Measurements from ENCODE around the gene DHX15. TPM values are rescaled to one million over a fixed set of nuclear protein-coding genes. Genes with fewer than 3 reads are reported as not detected.

DHX15 gene
- total RNA-seq, 4 donors from 2014 or later, result 86.8 to 113 (median 94.4) TPM

DNA sequence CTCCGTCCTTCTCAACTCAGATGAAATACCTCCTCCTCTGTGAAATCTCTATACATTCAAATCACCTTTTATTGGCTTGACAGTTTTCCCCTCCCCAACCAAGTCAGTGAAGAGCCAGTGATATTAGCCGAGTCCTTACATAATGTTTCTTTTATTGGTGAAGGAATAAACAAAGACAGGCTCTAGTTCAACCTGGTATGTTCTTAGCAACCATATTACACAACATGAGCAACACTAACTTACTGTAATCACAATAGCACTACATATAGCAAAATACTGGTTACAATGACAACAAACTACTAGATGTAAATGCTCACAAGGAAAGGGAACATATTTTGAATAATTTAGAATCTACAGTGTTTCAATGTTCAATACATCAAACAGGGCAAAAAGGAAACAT lies 19.9 kb downstream of the DHX15 start:
- Histone ChIP-seq H3K9me3 (no peaks in the 10 kb centered on the region), H3K27ac (replicated peaks in 1 of 4) (no peak overlapping the region), H3K36me3 (peaks cover 0 to 23% (median 10%) of the 10 kb centered on the region in 4 donors), H3K27me3 (no peaks in the 10 kb centered on the region), H3K4me1 (peaks cover 24 to 72% (median 70%) of the 10 kb centered on the region in 4 donors), H3K4me3 (no peak overlapping the region)
- 68% methylated on average over 2 of the region's 2 CpGs for whole genome bisulfite sequencing
- intact Hi-C loops (cut with DNase I), result no loop called here
- DNase-seq (ENCODE audit: extremely low spot score), result no peak
- TF ChIP-seq POLR2AphosphoS5 (IDR thresholded peaks at IDR 0.05) (no peak), EP300 (IDR thresholded peaks at IDR 0.05) (no peak), POLR2A (IDR thresholded peaks at IDR 0.05; ENCODE audit: low read depth) (no peak)
- TF ChIP-seq, protein P1, sequence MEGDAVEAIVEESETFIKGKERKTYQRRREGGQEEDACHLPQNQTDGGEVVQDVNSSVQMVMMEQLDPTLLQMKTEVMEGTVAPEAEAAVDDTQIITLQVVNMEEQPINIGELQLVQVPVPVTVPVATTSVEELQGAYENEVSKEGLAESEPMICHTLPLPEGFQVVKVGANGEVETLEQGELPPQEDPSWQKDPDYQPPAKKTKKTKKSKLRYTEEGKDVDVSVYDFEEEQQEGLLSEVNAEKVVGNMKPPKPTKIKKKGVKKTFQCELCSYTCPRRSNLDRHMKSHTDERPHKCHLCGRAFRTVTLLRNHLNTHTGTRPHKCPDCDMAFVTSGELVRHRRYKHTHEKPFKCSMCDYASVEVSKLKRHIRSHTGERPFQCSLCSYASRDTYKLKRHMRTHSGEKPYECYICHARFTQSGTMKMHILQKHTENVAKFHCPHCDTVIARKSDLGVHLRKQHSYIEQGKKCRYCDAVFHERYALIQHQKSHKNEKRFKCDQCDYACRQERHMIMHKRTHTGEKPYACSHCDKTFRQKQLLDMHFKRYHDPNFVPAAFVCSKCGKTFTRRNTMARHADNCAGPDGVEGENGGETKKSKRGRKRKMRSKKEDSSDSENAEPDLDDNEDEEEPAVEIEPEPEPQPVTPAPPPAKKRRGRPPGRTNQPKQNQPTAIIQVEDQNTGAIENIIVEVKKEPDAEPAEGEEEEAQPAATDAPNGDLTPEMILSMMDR (IDR thresholded peaks at IDR 0.05), result no peak

DNA sequence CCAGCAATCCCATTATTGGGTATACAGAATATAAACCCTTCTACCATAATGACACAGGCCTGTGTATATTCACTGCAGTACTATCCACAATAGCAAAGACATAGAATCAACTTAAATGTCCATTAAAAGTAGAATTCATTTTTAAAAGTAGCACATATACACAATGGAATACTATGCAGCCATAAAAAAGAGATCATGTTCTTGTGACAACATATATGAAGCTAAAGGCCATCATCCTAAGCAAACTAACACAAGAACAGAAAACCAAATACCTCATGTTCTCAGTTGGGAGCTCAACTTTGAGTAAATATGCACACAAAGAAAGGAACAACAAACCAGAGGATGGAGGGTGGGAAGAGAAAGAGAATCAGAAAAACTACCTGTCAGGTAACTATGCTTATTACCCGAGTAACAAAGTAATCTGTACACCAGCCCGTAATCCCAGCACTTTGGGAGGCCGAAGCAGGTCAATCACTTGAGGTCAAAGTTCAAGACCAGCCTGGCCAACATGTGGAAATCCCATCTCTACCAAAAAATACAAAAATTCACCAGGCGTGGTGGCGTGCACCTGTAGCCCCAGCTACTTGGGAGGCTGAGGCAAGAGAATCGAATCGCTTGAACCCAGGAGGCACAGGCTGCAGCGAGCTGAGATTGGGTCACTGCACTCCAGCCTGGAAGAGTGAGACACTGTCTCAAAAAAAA lies 22.8 kb downstream of the DHX15 start:
- TF ChIP-seq, protein P1 (IDR thresholded peaks at IDR 0.05), result no peak
- TF ChIP-seq POLR2A (IDR thresholded peaks at IDR 0.05; ENCODE audit: low read depth) (no peak), POLR2AphosphoS5 (IDR thresholded peaks at IDR 0.05) (no peak), EP300 (IDR thresholded peaks at IDR 0.05) (no peak)
- Histone ChIP-seq H3K27ac (replicated peaks in 1 of 4) (no peak overlapping the region), H3K36me3 (peaks cover 0 to 22% (median 9%) of the 10 kb centered on the region in 4 donors), H3K27me3 (no peaks in the 10 kb centered on the region), H3K4me1 (peaks cover 47 to 77% (median 75%) of the 10 kb centered on the region in 4 donors), H3K4me3 (no peak overlapping the region), H3K9me3 (no peaks in the 10 kb centered on the region)
- 98% methylated on average over 8 of the region's 8 CpGs for WGBS
- no peak for DNase-seq (ENCODE audit: extremely low spot score)
- intact Hi-C loops (cut with DNase I), result no loop called here

- intact Hi-C loops (cut with DNase I), result no loop called here
- 43% methylated on average over 3 of the region's 3 CpGs for WGBS
- H3K4me3 ChIP-seq, result no peak overlapping the region
- peaks cover 41 to 75% (median 74%) of the 10 kb centered on the region in 4 donors for H3K4me1 ChIP-seq
- no peaks in the 10 kb centered on the region for H3K27me3 ChIP-seq
- no peak for DNase-seq (ENCODE audit: extremely low spot score)
- H3K36me3 ChIP-seq, result peaks cover 0 to 17% (median 6%) of the 10 kb centered on the region in 4 donors
- no peaks in the 10 kb centered on the region for H3K9me3 ChIP-seq
- no peak overlapping the region for H3K27ac ChIP-seq (replicated peaks in 1 of 4)
- TF ChIP-seq EP300 (IDR thresholded peaks at IDR 0.05), result no peak
Observed at GRCh38 chr4:24560868-24561368, 23.4 kb downstream of the DHX15 start.

DNA sequence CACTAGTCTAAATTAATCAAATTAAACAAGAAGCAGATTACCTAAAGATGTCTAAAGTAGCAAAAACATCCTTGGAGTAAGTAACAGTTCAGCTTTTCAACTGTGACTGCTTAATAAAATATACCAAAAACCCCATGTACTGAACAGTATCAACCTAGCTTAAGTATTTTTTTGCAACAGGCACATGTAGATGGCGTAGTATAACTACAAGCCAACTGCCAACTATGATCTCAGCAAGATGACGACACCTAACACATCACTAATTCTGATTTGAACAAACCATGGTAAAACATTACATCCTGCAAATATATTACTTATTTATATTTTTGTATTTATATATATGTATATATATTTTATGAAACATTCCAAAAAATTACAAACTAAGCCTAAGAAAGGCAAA lies 24.5 kb downstream of the DHX15 start:
- intact Hi-C loops (cut with DNase I), result no loop called here
- WGBS, result 61% methylated on average over 2 of the region's 2 CpGs
- no peaks in the 10 kb centered on the region for H3K27me3 ChIP-seq
- H3K27ac ChIP-seq (replicated peaks in 1 of 4), result peak overlapping the region in 1 of 4 donors; percentile 37
- TF ChIP-seq POLR2A (IDR thresholded peaks at IDR 0.05; ENCODE audit: low read depth) (no peak), POLR2AphosphoS5 (IDR thresholded peaks at IDR 0.05) (no peak), EP300 (IDR thresholded peaks at IDR 0.05) (no peak)
- TF ChIP-seq, protein P1 (IDR thresholded peaks at IDR 0.05), result no peak
- peaks cover 0 to 19% (median 6%) of the 10 kb centered on the region in 4 donors for H3K36me3 ChIP-seq
- no peaks in the 10 kb centered on the region for H3K9me3 ChIP-seq
- DNase-seq (ENCODE audit: extremely low spot score), result no peak
- H3K4me3 ChIP-seq, result no peak overlapping the region
- peaks cover 41 to 73% (median 72%) of the 10 kb centered on the region in 4 donors for H3K4me1 ChIP-seq

DNA sequence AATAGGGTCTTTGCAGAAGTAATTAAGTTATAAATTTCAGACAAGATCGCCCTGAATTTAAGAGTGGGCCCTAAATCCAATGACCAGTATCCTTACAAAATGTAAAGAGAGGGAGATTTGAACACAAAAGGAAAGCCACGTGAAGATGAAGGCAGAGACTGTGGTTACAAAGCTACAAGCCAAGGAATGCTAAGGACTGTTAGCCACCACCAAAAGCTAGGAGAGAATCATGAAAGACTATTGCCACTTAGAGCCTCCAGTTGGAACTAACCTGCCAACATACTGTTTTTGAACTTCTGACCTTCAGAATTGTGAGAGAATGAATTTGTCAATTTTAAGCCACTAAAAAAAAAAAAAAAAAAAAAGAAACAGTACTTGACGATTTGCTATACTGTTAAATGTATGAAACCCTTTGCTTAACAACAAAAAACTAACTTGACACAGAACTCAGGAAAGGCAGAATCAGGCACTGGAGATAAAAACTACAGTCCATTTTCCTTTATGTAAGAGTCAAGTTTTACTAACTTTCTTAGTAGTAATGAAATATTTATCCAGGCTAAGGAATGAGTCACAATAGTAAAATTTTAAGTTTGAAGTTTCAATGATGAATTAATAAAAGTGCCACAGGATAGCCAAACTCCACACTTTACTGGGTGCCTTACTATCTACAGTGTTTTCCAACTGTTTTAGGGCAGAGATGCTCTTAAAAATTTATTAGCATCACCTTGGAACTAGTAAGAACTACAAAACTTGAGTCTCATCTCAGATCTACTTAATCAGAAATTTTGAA lies 25.1 kb downstream of the DHX15 start:
- H3K4me3 ChIP-seq, result no peak overlapping the region
- intact Hi-C loops (cut with DNase I), result no loop called here
- no peaks in the 10 kb centered on the region for H3K9me3 ChIP-seq
- H3K36me3 ChIP-seq, result peaks cover 0 to 25% (median 8%) of the 10 kb centered on the region in 4 donors
- no peaks in the 10 kb centered on the region for H3K27me3 ChIP-seq
- TF ChIP-seq POLR2A (IDR thresholded peaks at IDR 0.05; ENCODE audit: low read depth) (no peak), EP300 (IDR thresholded peaks at IDR 0.05) (no peak), POLR2AphosphoS5 (IDR thresholded peaks at IDR 0.05) (no peak)
- TF ChIP-seq, protein P1 (IDR thresholded peaks at IDR 0.05), result no peak
- peaks cover 37 to 70% (median 65%) of the 10 kb centered on the region in 4 donors for H3K4me1 ChIP-seq
- peak overlapping the region in 1 of 4 donors; percentile 37 for H3K27ac ChIP-seq (replicated peaks in 1 of 4)
- WGBS, result 77% methylated on average over 3 of the region's 3 CpGs
- DNase-seq (ENCODE audit: extremely low spot score), result no peak
